ENCODE results near the gene MIS18BP1.

- no peak for TF ChIP-seq CTCF (IDR thresholded peaks at IDR 0.05)
- no peak for TF ChIP-seq POLR2A (IDR thresholded peaks at IDR 0.05)
Observed at GRCh38 chr14:45185100-45185814, 67.7 kb downstream of the MIS18BP1 start.

All from body of pancreas (tissue), 4 donors.